Astrocyte (in vitro differentiated cells and primary cell): ENCODE results near the gene MICU2.

ENCODE experiments used
- CTCF ChIP-seq: IDR thresholded peaks from 2 replicates; pipeline ENCODE4 v1.5.1; 2011; ENCODE audit warnings: low read depth, mild to moderate bottlenecking, inconsistent platforms, low read length, moderate library complexity; ENCODE audit not compliant: insufficient read depth
- EZH2 ChIP-seq: IDR thresholded peaks from 2 replicates; pipeline ENCODE4 v1.6.1; 2012; ENCODE audit warnings: mild to moderate bottlenecking, low read length, inconsistent platforms; ENCODE audit not compliant: insufficient read depth

DNA sequence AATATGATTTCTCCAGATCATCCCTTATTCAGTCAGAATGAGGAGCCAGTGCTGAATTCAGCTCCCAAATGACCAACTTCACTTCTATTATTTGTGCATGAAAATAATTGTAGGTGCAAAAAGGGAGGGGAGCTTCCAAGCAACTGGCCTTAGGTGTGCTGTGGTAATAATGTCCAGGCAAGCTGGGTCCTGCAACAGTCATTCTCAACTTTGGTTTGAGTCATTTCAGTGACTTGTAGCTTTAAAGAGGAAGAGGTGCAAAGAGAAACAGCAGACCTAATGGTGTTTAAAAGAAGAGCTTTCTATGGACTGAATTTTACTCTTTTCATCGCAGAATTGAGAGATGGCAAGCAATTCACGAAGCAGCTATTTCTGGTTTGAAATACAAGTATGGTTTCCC lies 37.7 kb upstream of the MICU2 start:
- no peak for TF ChIP-seq CTCF
- TF ChIP-seq EZH2: no peak
